Body of pancreas (tissue), 4 donors: Measurements from ENCODE around the gene C19orf18. TPM values are rescaled to one million over a fixed set of nuclear protein-coding genes. Genes with fewer than 3 reads are reported as not detected.

Experiments used
- ATAC-seq: fragments of 150-250 bp; one replicate; pipeline ENCODE4 v1.9.1; 2016
- DNase-seq, 4 donors: peaks; one replicate each; pipeline ENCODE4 v3.0.0-alpha.2; 2019
- H3K27ac ChIP-seq, 4 donors: fragments of 200-600 bp; sonication (generic); 1 replicate in 3 of 4; 2 replicates in 1 of 4; pipeline versions ENCODE4 v1.5.1 to v1.6.1; 2016 to 2019; ENCODE audit warnings: mild to moderate bottlenecking in 1 of 4, mixed read lengths in 1 of 4, moderate library complexity in 1 of 4
- H3K27me3 ChIP-seq, 2 donors: fragments of 200-600 bp; sonication (generic); one replicate each; pipeline ENCODE4 v1.6.0; 2016; ENCODE audit warnings: mild to moderate bottlenecking in 1 of 2
- H3K36me3 ChIP-seq, 2 donors: fragments of 200-600 bp; sonication (generic); replicated peaks in 1 of 2; 2 replicates each; pipeline ENCODE4 v1.5.1; 2016; ENCODE audit warnings: low read depth in 2 of 2; ENCODE audit not compliant: insufficient read depth in 1 of 2
- H3K4me1 ChIP-seq: fragments of 200-600 bp; sonication (generic); one replicate; pipeline ENCODE4 v1.6.0; 2016
- H3K4me3 ChIP-seq, 2 donors: fragments of 200-600 bp; sonication (generic); 1 replicate in 1 of 2; 2 replicates in 1 of 2; pipeline ENCODE4 v1.5.1; 2016 to 2019
- H3K9me3 ChIP-seq, 3 donors: fragments of 200-600 bp; sonication (generic); 1 replicate in 2 of 3; 2 replicates in 1 of 3; pipeline ENCODE4 v1.5.1; 2016
- CTCF ChIP-seq, 7 experiments: fragments of 450-650 bp in 4 of 7; fragments of 200-600 bp in 3 of 7; sonication (generic) in 3 of 7; IDR thresholded peaks; one replicate each; pipeline ENCODE4 v1.5.1; 2016 to 2019; ENCODE audit warnings: antibody characterized with exemption in 7 of 7
- POLR2A ChIP-seq, 3 donors: fragments of 450-650 bp; IDR thresholded peaks; one replicate each; pipeline ENCODE4 v1.6.1; 2016; ENCODE audit warnings: antibody characterized with exemption in 3 of 3, mild to moderate bottlenecking in 2 of 3
- WGBS, 2 donors: methylation state at CpG; one replicate each; pipeline ENCODE4 v1.1.5; 2017; 5-methylcytosine and 5-hydroxymethylcytosine counted together
- intact Hi-C: fragments of 100-400 bp; cut with DNase I; formaldehyde crosslinking; loops from one replicate; pipeline ENCODE4 v1.15.1; 2023
- total RNA-seq, 2 donors: library from RNA; depleted of rRNA; stranded (reverse); fragments of >200 nt; gene quantifications; one replicate each; pipeline ENCODE4 v1.1.0, GENCODE V29; 2016

Gene C19orf18
- total RNA-seq, 2 donors from 2014 or later, result 1.3 TPM; not detected in 1

GRCh38 chr19:58003174-58003828, 29.0 kb upstream of the C19orf18 start:
- WGBS, 2 donors, result 15 to 21% methylated on average over 27 to 30 of the region's 31 CpGs
- Histone ChIP-seq H3K27me3 (no peaks in the 10 kb centered on the region), H3K27ac (peak overlapping the region in 3 of 4 donors; percentile 90 to 92 (median 91)), H3K4me3 (peak overlapping the region; percentile 83 to 91), H3K4me1 (peaks cover 29% of the 10 kb centered on the region), H3K36me3 (peaks cover 11% of the 10 kb centered on the region in 2 donors), H3K9me3 (peaks cover 0 to 56% (median 0%) of the 10 kb centered on the region in 3 donors)
- peak; percentile 5 for ATAC-seq
- intact Hi-C loops, result no loop called here
- TF ChIP-seq CTCF (IDR thresholded peaks at IDR 0.05) (no peak), POLR2A (IDR thresholded peaks at IDR 0.05) (no peak)
- DNase-seq, result no peak

GRCh38 chr19:58002384-58003173, 28.2 kb upstream of the C19orf18 start, which contains the start of gene ZNF606:
Gene ZNF606 (minus strand): TSS chr19:58002820. CDS start chr19:58001319, 1,501 bp downstream.
- Histone ChIP-seq H3K27me3 (no peaks in the 10 kb centered on the region), H3K4me1 (peaks cover 29% of the 10 kb centered on the region), H3K4me3 (peak within 1 kb of the TSS; percentile 83 to 91), H3K36me3 (peaks cover 11 to 12% of the 10 kb centered on the region in 2 donors), H3K9me3 (peaks cover 0 to 51% (median 0%) of the 10 kb centered on the region in 3 donors), H3K27ac (peak within 1 kb of the TSS; percentile 86 to 92 (median 90))
- intact Hi-C loops, result no loop called here
- no peak for TF ChIP-seq CTCF (IDR thresholded peaks at IDR 0.05)
- peak; percentile 45 to 80 (median 67) for TF ChIP-seq POLR2A (IDR thresholded peaks at IDR 0.05)
- peak; percentile 97 for ATAC-seq
- peak; percentile 85 to 89 (median 87) for DNase-seq
- WGBS, 2 donors, result 0 to 3% methylated on average over 11 to 69 of the region's 91 CpGs

- 3% methylated on average over 5 to 23 of the region's 23 CpGs for WGBS, 2 donors
- Histone ChIP-seq H3K9me3 (peaks cover 0 to 45% (median 0%) of the 10 kb centered on the region in 3 donors), H3K36me3 (peaks cover 11 to 12% of the 10 kb centered on the region in 2 donors), H3K27ac (peak overlapping the region; percentile 86 to 92 (median 90)), H3K4me1 (peaks cover 29% of the 10 kb centered on the region), H3K27me3 (no peaks in the 10 kb centered on the region), H3K4me3 (peak overlapping the region; percentile 83 to 91)
- ATAC-seq (no peak), DNase-seq (peak in 1 of 4 donors; percentile 21)
- TF ChIP-seq POLR2A (IDR thresholded peaks at IDR 0.05), result no peak
- no peak for TF ChIP-seq CTCF (IDR thresholded peaks at IDR 0.05)
- intact Hi-C loops, result no loop called here
Observed at GRCh38 chr19:58001895-58002369, 27.6 kb upstream of the C19orf18 start.

- Histone ChIP-seq H3K27ac (no peak overlapping the region), H3K27me3 (no peaks in the 10 kb centered on the region), H3K36me3 (peaks cover 11 to 13% of the 10 kb centered on the region in 2 donors), H3K9me3 (peaks cover 0 to 40% (median 0%) of the 10 kb centered on the region in 3 donors), H3K4me1 (peaks cover 29% of the 10 kb centered on the region), H3K4me3 (no peak overlapping the region)
- DNase-seq (no peak), ATAC-seq (no peak)
- TF ChIP-seq POLR2A (IDR thresholded peaks at IDR 0.05) (no peak), CTCF (IDR thresholded peaks at IDR 0.05) (no peak)
- 97 to 99% methylated on average over 4 of the region's 4 CpGs for WGBS, 2 donors
- intact Hi-C loops, result no loop called here
Observed at GRCh38 chr19:58000677-58001076, 26.3 kb upstream of the C19orf18 start.
